Measurements from ENCODE around the gene ONECUT3. TPM values are rescaled to one million over a fixed set of nuclear protein-coding genes. Genes with fewer than 3 reads are reported as not detected.

ONECUT3 gene
- total and polyA plus RNA-seq, 3 donors from 2014 or later, result 0.13 to 0.39 (median 0.25) TPM

GRCh38 chr19:1713170-1713569 is 40.1 kb upstream of the ONECUT3 start:
- TF ChIP-seq POLR2A (IDR thresholded peaks at IDR 0.05) (no peak), CTCF (IDR thresholded peaks at IDR 0.05) (no peak)
- no peak for DNase-seq
- 73 to 80% methylated on average over 2 of the region's 2 CpGs for WGBS, 2 donors
- Histone ChIP-seq H3K4me1 (no peaks in the 10 kb centered on the region), H3K4me3 (no peak overlapping the region), H3K27me3 (no peaks in the 10 kb centered on the region), H3K9me3 (no peaks in the 10 kb centered on the region), H3K27ac (no peak overlapping the region), H3K36me3 (ENCODE audit: low read depth, missing control alignments) (no peaks in the 10 kb centered on the region)
- intact Hi-C loops (cut with DNase I; ENCODE audit: low total_unique reads), result no loop called here

- no peak for DNase-seq
- intact Hi-C loops (cut with DNase I; ENCODE audit: low total_unique reads), result no loop called here
- TF ChIP-seq CTCF (IDR thresholded peaks at IDR 0.05) (no peak), POLR2A (IDR thresholded peaks at IDR 0.05) (no peak)
- WGBS, 2 donors, result 56 to 60% methylated on average over 13 of the region's 13 CpGs
- no peaks in the 10 kb centered on the region for H3K36me3 ChIP-seq (ENCODE audit: low read depth, missing control alignments)
- no peaks in the 10 kb centered on the region for H3K9me3 ChIP-seq
- no peak overlapping the region for H3K27ac ChIP-seq
- H3K27me3 ChIP-seq, result no peaks in the 10 kb centered on the region
- no peaks in the 10 kb centered on the region for H3K4me1 ChIP-seq
- no peak overlapping the region for H3K4me3 ChIP-seq
Measured at GRCh38 chr19:1715540-1715939, 37.8 kb upstream of the ONECUT3 start.

- intact Hi-C loops (cut with DNase I; ENCODE audit: low total_unique reads), result no loop called here
- 78 to 90% methylated on average over 1 of the region's 1 CpG for WGBS, 2 donors
- H3K4me3 ChIP-seq, result no peak overlapping the region
- H3K9me3 ChIP-seq, result no peaks in the 10 kb centered on the region
- TF ChIP-seq CTCF (IDR thresholded peaks at IDR 0.05) (no peak), POLR2A (IDR thresholded peaks at IDR 0.05) (no peak)
- no peaks in the 10 kb centered on the region for H3K27me3 ChIP-seq
- no peaks in the 10 kb centered on the region for H3K4me1 ChIP-seq
- H3K27ac ChIP-seq, result no peak overlapping the region
- H3K36me3 ChIP-seq (ENCODE audit: low read depth, missing control alignments), result no peaks in the 10 kb centered on the region
- no peak for DNase-seq
Measured at GRCh38 chr19:1717200-1717969, 35.9 kb upstream of the ONECUT3 start.

- no peak overlapping the region for H3K4me3 ChIP-seq
- no peak overlapping the region for H3K27ac ChIP-seq
- H3K4me1 ChIP-seq, result no peaks in the 10 kb centered on the region
- DNase-seq, result no peak
- no peaks in the 10 kb centered on the region for H3K9me3 ChIP-seq
- TF ChIP-seq POLR2A (IDR thresholded peaks at IDR 0.05), result no peak
- TF ChIP-seq CTCF (IDR thresholded peaks at IDR 0.05), result no peak
- no peaks in the 10 kb centered on the region for H3K27me3 ChIP-seq
- H3K36me3 ChIP-seq (ENCODE audit: low read depth, missing control alignments), result no peaks in the 10 kb centered on the region
- intact Hi-C loops (cut with DNase I; ENCODE audit: low total_unique reads), result no loop called here
- 64 to 86% methylated on average over 1 to 2 of the region's 2 CpGs for WGBS, 2 donors
Measured at GRCh38 chr19:1717970-1718264, 35.4 kb upstream of the ONECUT3 start.
